Esophagus muscularis mucosa (tissue), 4 donors: Measurements from ENCODE around the gene PTPRD. TPM values are rescaled to one million over a fixed set of nuclear protein-coding genes. Genes with fewer than 3 reads are reported as not detected.

Source experiments
- DNase-seq: peaks from one replicate; pipeline ENCODE4 v3.0.0-alpha.2; 2017; ENCODE audit errors: extremely low spot score
- H3K27ac ChIP-seq, 4 donors: fragments of 200-600 bp; sonication (generic); replicated peaks in 1 of 4; 1 replicate in 3 of 4; 2 replicates in 1 of 4; pipeline ENCODE4 v1.5.1; 2016 to 2019; ENCODE audit warnings: mild to moderate bottlenecking in 1 of 4
- H3K27me3 ChIP-seq, 4 donors: fragments of 200-600 bp; sonication (generic); one replicate each; pipeline versions ENCODE4 v1.5.1 to v1.6.0; 2016 to 2019
- H3K36me3 ChIP-seq, 4 donors: fragments of 200-600 bp; sonication (generic); one replicate each; pipeline ENCODE4 v1.5.1; 2016 to 2019
- H3K4me1 ChIP-seq, 4 donors: fragments of 200-600 bp; sonication (generic); one replicate each; pipeline ENCODE4 v1.5.1; 2016 to 2019
- H3K4me3 ChIP-seq, 4 donors: fragments of 200-600 bp; sonication (generic); 1 replicate in 2 of 4; 2 replicates in 2 of 4; pipeline ENCODE4 v1.5.1; 2016 to 2019; ENCODE audit warnings: mild to moderate bottlenecking in 4 of 4, moderate library complexity in 1 of 4
- H3K9me3 ChIP-seq, 4 donors: fragments of 200-600 bp; sonication (generic); 1 replicate in 3 of 4; 2 replicates in 1 of 4; pipeline ENCODE4 v1.5.1; 2016 to 2019
- EP300 ChIP-seq: sonication (generic); formaldehyde crosslinking; IDR thresholded peaks from one replicate; pipeline ENCODE4 v1.6.1; 2017; ENCODE audit warnings: antibody characterized with exemption
- POLR2A ChIP-seq: fragments of 450-650 bp; IDR thresholded peaks from one replicate; pipeline ENCODE4 v1.6.1; 2017; ENCODE audit warnings: antibody characterized with exemption, moderate library complexity, mild to moderate bottlenecking, low read depth
- POLR2AphosphoS5 ChIP-seq, 2 donors: sonication (generic); formaldehyde crosslinking; IDR thresholded peaks; one replicate each; pipeline ENCODE4 v1.6.1; 2017; ENCODE audit warnings: antibody characterized with exemption in 2 of 2
- WGBS: methylation state at CpG from one replicate; pipeline ENCODE4 v1.1.5; 2018; 5-methylcytosine and 5-hydroxymethylcytosine counted together
- intact Hi-C: fragments of 100-400 bp; cut with DNase I; formaldehyde crosslinking; loops from one replicate; pipeline ENCODE4 v1.15.1; 2023
- total RNA-seq, 4 donors: library from RNA; depleted of rRNA; stranded (reverse); fragments of >200 nt; gene quantifications; one replicate each; pipeline versions ENCODE4 v1.1.0 to v1.2.1, GENCODE V29; 2016
- TF ChIP-seq, protein P1 (sequence below), 3 experiments: fragments of 200-600 bp in 2 of 3; fragments of 450-650 bp in 1 of 3; sonication (generic) in 2 of 3; IDR thresholded peaks; one replicate each; pipeline ENCODE4 v1.5.1; 2017 to 2019; ENCODE audit warnings: antibody characterized with exemption in 3 of 3, mild to moderate bottlenecking in 2 of 3, moderate library complexity in 1 of 3

The PTPRD gene
- total RNA-seq, 4 donors from 2014 or later = 4.1 to 6.6 (median 5.0) TPM

DNA sequence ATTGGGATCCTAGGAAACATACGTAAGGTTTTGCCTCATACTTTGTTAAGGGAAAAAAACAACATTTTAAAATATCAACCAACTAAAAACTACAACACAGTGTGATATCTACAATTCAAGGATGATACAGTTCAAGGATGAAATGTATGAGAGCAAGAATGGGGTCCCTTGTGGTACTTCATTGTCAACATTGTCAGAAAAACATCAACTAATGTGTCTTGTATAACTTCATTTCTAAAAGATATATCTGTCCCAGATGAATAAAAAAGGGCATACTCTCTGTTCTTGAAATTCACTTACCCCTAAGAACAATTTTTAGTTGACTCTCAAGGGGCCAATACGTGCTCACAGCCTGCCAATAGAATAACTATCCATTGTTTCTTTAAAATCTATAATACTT is 1250.5 kb downstream of the PTPRD start:
- intact Hi-C loops = no loop called here

DNA sequence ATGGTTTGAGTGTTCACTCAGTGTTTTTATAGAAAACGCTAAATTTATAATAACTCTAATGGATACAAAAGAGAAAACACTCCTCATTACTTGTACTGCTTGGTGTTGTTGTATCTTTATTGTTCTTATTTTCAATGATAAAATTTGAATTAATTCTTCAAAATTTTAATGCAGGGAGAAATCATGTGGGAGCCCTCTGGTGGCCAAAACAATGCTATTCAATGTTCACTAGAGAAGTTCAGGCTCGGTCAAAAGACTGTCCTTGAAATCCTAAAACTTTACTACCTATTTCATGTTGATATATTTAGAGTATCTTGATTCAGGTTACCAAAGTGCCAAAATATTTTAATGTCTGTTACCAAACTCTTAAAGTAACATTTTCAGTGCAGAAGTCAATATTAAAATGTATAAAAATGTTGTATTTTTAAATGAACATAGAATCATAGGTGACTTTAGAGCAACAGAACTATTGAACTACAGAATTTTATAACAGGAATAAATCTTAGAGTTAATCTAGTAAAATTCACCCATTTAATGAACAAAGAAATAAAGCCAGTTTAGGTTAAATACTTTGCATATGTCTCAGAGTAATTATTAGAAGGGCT is 1259.8 kb downstream of the PTPRD start:
- H3K36me3 ChIP-seq = no peaks in the 10 kb centered on the region
- H3K27ac ChIP-seq = no peak overlapping the region
- TF ChIP-seq EP300 (no peak), POLR2A (no peak), POLR2AphosphoS5 (IDR thresholded peaks at IDR 0.05) (no peak)
- TF ChIP-seq, protein P1, sequence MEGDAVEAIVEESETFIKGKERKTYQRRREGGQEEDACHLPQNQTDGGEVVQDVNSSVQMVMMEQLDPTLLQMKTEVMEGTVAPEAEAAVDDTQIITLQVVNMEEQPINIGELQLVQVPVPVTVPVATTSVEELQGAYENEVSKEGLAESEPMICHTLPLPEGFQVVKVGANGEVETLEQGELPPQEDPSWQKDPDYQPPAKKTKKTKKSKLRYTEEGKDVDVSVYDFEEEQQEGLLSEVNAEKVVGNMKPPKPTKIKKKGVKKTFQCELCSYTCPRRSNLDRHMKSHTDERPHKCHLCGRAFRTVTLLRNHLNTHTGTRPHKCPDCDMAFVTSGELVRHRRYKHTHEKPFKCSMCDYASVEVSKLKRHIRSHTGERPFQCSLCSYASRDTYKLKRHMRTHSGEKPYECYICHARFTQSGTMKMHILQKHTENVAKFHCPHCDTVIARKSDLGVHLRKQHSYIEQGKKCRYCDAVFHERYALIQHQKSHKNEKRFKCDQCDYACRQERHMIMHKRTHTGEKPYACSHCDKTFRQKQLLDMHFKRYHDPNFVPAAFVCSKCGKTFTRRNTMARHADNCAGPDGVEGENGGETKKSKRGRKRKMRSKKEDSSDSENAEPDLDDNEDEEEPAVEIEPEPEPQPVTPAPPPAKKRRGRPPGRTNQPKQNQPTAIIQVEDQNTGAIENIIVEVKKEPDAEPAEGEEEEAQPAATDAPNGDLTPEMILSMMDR (IDR thresholded peaks at IDR 0.05) = peak in 2 of 3 experiments; percentile 47 to 60
- no peaks in the 10 kb centered on the region for H3K27me3 ChIP-seq
- H3K4me3 ChIP-seq = no peak overlapping the region
- 29% methylated on average over 2 of the region's 2 CpGs for WGBS
- no peaks in the 10 kb centered on the region for H3K9me3 ChIP-seq
- no peak for DNase-seq
- intact Hi-C loops = no loop called here
- no peaks in the 10 kb centered on the region for H3K4me1 ChIP-seq

More for the DNA sequence above, 1250.5 kb downstream of the PTPRD start:
- DNase-seq = no peak
- H3K9me3 ChIP-seq = no peaks in the 10 kb centered on the region
- no peaks in the 10 kb centered on the region for H3K27me3 ChIP-seq
- H3K4me3 ChIP-seq = no peak overlapping the region
- no peaks in the 10 kb centered on the region for H3K36me3 ChIP-seq
- TF ChIP-seq EP300 = no peak
- WGBS = 82% methylated on average over 2 of the region's 2 CpGs
- H3K27ac ChIP-seq = no peak overlapping the region
- H3K4me1 ChIP-seq = no peaks in the 10 kb centered on the region

DNA sequence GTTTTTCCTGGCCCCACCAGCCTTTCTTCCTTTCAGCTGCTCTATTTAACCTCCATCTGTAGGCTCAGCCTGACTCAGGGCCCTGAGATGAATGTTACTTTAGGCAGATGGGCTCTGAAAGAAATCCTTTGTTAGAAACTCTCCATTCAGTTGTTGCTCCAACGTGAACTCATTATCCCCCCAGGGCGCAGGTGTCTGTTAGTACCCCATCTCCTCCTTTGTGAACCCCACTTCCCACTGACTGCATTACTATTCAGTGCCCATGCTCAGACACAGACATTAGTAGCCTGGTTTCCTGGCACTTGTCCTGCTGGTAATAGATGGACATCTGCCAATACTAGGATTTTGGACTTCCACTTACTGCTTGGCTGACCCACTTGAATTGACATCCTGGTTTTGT is 1271.6 kb downstream of the PTPRD start:
- no peaks in the 10 kb centered on the region for H3K4me1 ChIP-seq
- H3K27ac ChIP-seq = no peak overlapping the region
- 54% methylated on average over 2 of the region's 2 CpGs for WGBS
- H3K9me3 ChIP-seq = no peaks in the 10 kb centered on the region
- intact Hi-C loops = no loop called here
- no peaks in the 10 kb centered on the region for H3K36me3 ChIP-seq
- no peaks in the 10 kb centered on the region for H3K27me3 ChIP-seq
- TF ChIP-seq POLR2AphosphoS5 (IDR thresholded peaks at IDR 0.05) = no peak
- no peak for TF ChIP-seq EP300
- TF ChIP-seq, protein P1 (IDR thresholded peaks at IDR 0.05) = no peak
- no peak for TF ChIP-seq POLR2A
- no peak for DNase-seq
- no peak overlapping the region for H3K4me3 ChIP-seq

DNA sequence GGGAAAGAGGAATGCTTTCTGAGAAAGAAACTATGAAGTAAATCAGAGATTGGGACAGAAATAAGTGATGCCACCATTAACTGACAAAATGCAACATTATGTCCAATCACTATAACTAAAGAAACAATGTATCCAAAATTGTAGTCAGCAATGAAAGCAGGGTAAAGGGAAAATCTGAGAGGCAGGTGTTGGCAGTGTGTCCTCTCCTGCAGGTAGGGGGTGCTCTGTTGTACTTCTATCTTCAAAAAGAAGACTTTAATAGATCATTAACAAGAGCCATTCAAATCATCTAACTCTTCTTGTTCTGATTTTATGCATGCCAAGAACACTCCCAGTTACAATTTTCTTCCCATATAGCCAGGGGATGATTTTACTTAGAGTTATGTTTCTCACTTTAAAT is 1275.7 kb downstream of the PTPRD start:
- Histone ChIP-seq H3K4me1 (no peaks in the 10 kb centered on the region), H3K4me3 (no peak overlapping the region), H3K27me3 (no peaks in the 10 kb centered on the region), H3K9me3 (no peaks in the 10 kb centered on the region), H3K27ac (no peak overlapping the region), H3K36me3 (no peaks in the 10 kb centered on the region)
- intact Hi-C loops = no loop called here
- no peak for DNase-seq
- TF ChIP-seq POLR2AphosphoS5 (IDR thresholded peaks at IDR 0.05) (no peak), EP300 (no peak), POLR2A (no peak)
- TF ChIP-seq, protein P1 (IDR thresholded peaks at IDR 0.05) = no peak

DNA sequence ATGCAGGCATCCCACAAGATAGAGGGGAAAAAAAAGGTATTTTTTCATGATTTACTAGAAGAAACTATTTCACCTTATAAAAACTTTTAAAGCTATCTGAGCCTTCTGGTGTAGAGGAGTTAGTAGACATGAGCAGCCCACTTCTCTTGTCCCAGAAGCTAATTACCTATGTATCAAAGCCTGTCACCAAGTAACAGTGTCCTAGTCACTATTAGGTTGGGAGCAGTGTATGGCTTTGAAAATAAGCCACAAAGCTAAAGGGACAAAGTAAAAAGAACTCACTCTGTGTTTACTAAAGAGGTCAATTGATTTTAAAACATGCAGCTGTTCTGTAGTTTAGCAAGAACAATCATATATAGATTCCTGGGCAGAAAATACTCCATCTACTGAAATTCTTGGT is 1286.1 kb downstream of the PTPRD start:
- Histone ChIP-seq H3K4me3 (no peak overlapping the region), H3K9me3 (no peaks in the 10 kb centered on the region), H3K4me1 (no peaks in the 10 kb centered on the region), H3K36me3 (no peaks in the 10 kb centered on the region), H3K27ac (no peak overlapping the region), H3K27me3 (no peaks in the 10 kb centered on the region)
- intact Hi-C loops = no loop called here
- DNase-seq = no peak
- TF ChIP-seq EP300 (no peak), POLR2A (no peak)
- TF ChIP-seq, protein P1 (IDR thresholded peaks at IDR 0.05) = no peak
